GM19452 (cell line): ENCODE results near the gene PELI1.
A peak's percentile ranks its signal among the peaks of the same experiment; 100 is the strongest.

Experiments used
- ATAC-seq: cut with Tn5 transposase; IDR thresholded peaks from one replicate; pipeline ENCODE4 v1.9.1; 2021; ENCODE audit not compliant: unreplicated experiment

The PELI1 gene

GRCh38 chr2:64157792-64158191, 13.6 kb upstream of the PELI1 start:
- ATAC-seq: no peak

GRCh38 chr2:64153811-64154210, 9.6 kb upstream of the PELI1 start:
- no peak for ATAC-seq

GRCh38 chr2:64151476-64151875, 7.3 kb upstream of the PELI1 start:
- ATAC-seq: no peak

GRCh38 chr2:64145714-64146113, 1.5 kb upstream of the PELI1 start:
- no peak for ATAC-seq

- no peak for ATAC-seq
Observed at GRCh38 chr2:64145119-64145518, 899 bp upstream of the PELI1 start.

- ATAC-seq: peak; percentile 19
Observed at GRCh38 chr2:64143169-64144056, 807 bp downstream of the PELI1 start.

- no peak for ATAC-seq
Observed at GRCh38 chr2:64142741-64143168, 1.5 kb downstream of the PELI1 start.

GRCh38 chr2:64141674-64142405, 2.4 kb downstream of the PELI1 start:
- no peak for ATAC-seq

GRCh38 chr2:64140665-64141200, 3.5 kb downstream of the PELI1 start:
- no peak for ATAC-seq

GRCh38 chr2:64139956-64140355, 4.3 kb downstream of the PELI1 start:
- ATAC-seq: no peak

- ATAC-seq: no peak
Observed at GRCh38 chr2:64137996-64138395, 6.2 kb downstream of the PELI1 start.

GRCh38 chr2:64137567-64137966, 6.7 kb downstream of the PELI1 start:
- no peak for ATAC-seq

GRCh38 chr2:64135421-64135820, 8.8 kb downstream of the PELI1 start:
- no peak for ATAC-seq

GRCh38 chr2:64134813-64135212, 9.4 kb downstream of the PELI1 start:
- ATAC-seq: no peak

- ATAC-seq: no peak
Observed at GRCh38 chr2:64133828-64134227, 10.4 kb downstream of the PELI1 start.

- no peak for ATAC-seq
Observed at GRCh38 chr2:64133354-64133753, 10.9 kb downstream of the PELI1 start.

GRCh38 chr2:64130333-64130732, 13.9 kb downstream of the PELI1 start:
- no peak for ATAC-seq

- ATAC-seq: no peak
Observed at GRCh38 chr2:64128943-64129391, 15.3 kb downstream of the PELI1 start.

- no peak for ATAC-seq
Observed at GRCh38 chr2:64128406-64128805, 15.8 kb downstream of the PELI1 start.

GRCh38 chr2:64127119-64127518, 17.1 kb downstream of the PELI1 start:
- no peak for ATAC-seq

- ATAC-seq: no peak
Observed at GRCh38 chr2:64126601-64127000, 17.6 kb downstream of the PELI1 start.

GRCh38 chr2:64124571-64124970, 19.6 kb downstream of the PELI1 start:
- no peak for ATAC-seq
